Small intestine (tissue), 7 donors: ENCODE data around the gene ZNF787. TPM values are rescaled to one million over a fixed set of nuclear protein-coding genes. Genes with fewer than 3 reads are reported as not detected.
A peak's percentile ranks its signal among the peaks of the same experiment; 100 is the strongest.
"Not testable (repeated sequence)": the region's sequence is repeated elsewhere in the genome, so short reads cannot be mapped to it uniquely, and the experiment has no call there.

ENCODE experiments used
- DNase-seq, 2 donors: peaks; one replicate each; pipeline versions ENCODE4 v3.0.0 to v3.0.0-alpha.2; 2013
- FAIRE-seq: peaks from 2 replicates; lab custom pipeline; 2012; peaks lifted over from hg19 to GRCh38; lab: Jason Lieb, UNC
- H3K27ac ChIP-seq, 3 donors: one replicate each; pipeline ENCODE4 v1.5.1; 2013; ENCODE audit warnings: low read length in 2 of 3, mild to moderate bottlenecking in 2 of 3, control low read depth in 1 of 3, inconsistent platforms in 1 of 3, low read depth in 1 of 3, moderate library complexity in 1 of 3
- H3K27me3 ChIP-seq, 3 donors: one replicate each; pipeline ENCODE4 v1.6.1; 2013; ENCODE audit warnings: low read length in 3 of 3, inconsistent platforms in 1 of 3; ENCODE audit not compliant: control insufficient read depth in 3 of 3, insufficient read depth in 3 of 3
- H3K36me3 ChIP-seq, 3 donors: one replicate each; pipeline ENCODE4 v1.6.1; 2013; ENCODE audit warnings: low read length in 3 of 3, inconsistent platforms in 1 of 3, low read depth in 1 of 3, mild to moderate bottlenecking in 1 of 3, moderate library complexity in 1 of 3; ENCODE audit not compliant: control insufficient read depth in 3 of 3, insufficient read depth in 2 of 3
- H3K4me1 ChIP-seq, 3 donors: one replicate each; pipeline ENCODE4 v1.6.1; 2013; ENCODE audit warnings: low read length in 2 of 3, inconsistent platforms in 1 of 3, low read depth in 1 of 3, mild to moderate bottlenecking in 1 of 3, moderate library complexity in 1 of 3; ENCODE audit not compliant: control insufficient read depth in 3 of 3, insufficient read depth in 2 of 3
- H3K4me3 ChIP-seq, 3 donors: one replicate each; pipeline ENCODE4 v1.5.1; 2013; ENCODE audit warnings: low read length in 3 of 3, control low read depth in 1 of 3, inconsistent platforms in 1 of 3, low read depth in 1 of 3, mild to moderate bottlenecking in 1 of 3, moderate library complexity in 1 of 3
- H3K9me3 ChIP-seq, 2 donors: one replicate each; pipeline ENCODE4 v1.6.1; 2013; ENCODE audit warnings: low read depth in 1 of 2, low read length in 1 of 2; ENCODE audit not compliant: control insufficient read depth in 2 of 2, insufficient read depth in 1 of 2
- WGBS, 3 donors: extraction: QIAGEN DNeasy Blood & Tissue Kit; methylation state at CpG; one replicate each; pipeline ENCODE4 v1.1.7; 2013; 5-methylcytosine and 5-hydroxymethylcytosine counted together
- polyA plus RNA-seq, 4 donors: library from polyadenylated mRNA; stranded (reverse) in 3 of 4; unstranded in 1 of 4; fragments of 200-250 nt in 3 of 4; fragments of 120-200 nt in 1 of 4; gene quantifications; one replicate each; pipeline versions ENCODE4 v1.2.1 to v1.2.3, GENCODE V29; 2013
- donor health status: healthy with polysubstance abuse.
- donor health status: control.
- donor health status: control.
- donor health status: Bipolar disorder and iron deficiency.
- donor health status: healthy.

Gene ZNF787
- polyA plus RNA-seq, 4 donors: 29.9 to 34.9 (median 31.8) TPM

DNA sequence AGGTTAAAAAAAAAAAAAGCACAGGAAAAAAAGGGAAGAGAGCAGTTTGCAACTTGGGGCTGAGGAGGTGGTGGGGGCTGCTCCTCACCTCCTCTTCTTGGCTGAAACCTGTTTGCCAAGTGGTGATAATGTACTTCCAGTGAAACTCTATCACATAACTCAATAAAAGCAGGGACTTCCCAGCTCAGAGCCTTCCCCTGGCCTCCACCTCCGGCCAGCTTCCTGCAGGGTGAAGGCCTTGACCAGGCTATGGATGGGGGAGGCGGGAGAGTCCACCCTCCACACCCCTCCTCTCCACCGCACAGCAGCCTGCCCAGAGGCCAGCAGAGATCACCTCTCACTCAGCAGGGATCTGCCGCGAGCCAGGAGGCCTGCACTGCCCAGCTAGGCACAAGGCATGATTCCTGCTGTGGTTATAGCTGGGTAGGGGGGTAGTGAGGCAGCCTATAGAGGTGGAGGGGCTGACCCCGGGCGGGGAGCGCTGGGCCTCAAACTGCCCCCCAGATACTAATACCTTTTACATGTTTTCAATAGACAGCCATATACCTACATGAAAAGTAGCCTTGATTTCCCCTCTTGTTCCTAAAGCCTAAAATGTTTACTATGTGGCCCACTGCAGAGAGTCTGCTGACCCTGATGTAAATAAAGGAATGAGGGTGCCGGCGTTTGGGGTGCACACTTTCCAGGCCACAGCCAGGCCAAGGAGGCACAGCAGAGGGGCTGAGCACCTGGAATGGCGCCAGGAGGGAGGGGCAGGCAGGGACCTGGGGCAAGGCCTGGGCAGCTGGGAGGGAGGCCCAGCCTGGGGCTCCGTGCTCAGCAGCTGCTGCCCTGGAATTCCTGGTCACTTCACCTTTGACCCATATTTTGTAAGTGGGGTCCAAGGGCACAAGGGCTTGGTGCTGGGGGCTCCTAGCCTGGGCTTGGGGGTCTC, 10.3 kb downstream of the ZNF787 start:
- Histone ChIP-seq H3K36me3 (peaks cover 0 to 58% (median 2%) of the 10 kb centered on the region in 3 donors), H3K27me3 (no peaks in the 10 kb centered on the region), H3K27ac (peak overlapping the region; percentile 34 to 91 (median 69)), H3K4me1 (peaks cover 5 to 50% (median 32%) of the 10 kb centered on the region in 3 donors), H3K9me3 (no peaks in the 10 kb centered on the region), H3K4me3 (peak overlapping the region in 1 of 3 donors; percentile 7)
- no peak for FAIRE-seq
- WGBS, 3 donors: 27 to 35% (median 30%) methylated on average over 12 of the region's 12 CpGs
- DNase-seq: peak; percentile 15 to 86

DNA sequence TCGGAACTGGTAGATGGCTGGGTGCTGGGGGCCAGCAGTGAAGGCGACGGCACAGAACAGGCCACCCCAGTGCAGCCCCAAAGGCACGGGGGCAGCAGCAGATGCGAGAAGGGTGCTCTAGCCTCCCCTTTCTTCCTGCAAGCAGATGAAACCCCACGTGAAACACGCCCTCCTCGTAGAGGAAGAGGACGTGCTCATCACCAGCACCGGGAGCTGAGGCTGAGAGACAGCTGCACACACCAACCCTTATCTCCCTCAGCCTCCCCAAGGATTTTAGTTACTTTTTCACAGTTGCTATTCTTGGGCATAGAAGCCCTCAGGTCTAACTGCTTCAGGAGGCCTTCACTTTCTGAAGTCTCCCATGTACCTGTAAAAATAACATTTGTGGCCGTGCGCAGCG, 11.9 kb downstream of the ZNF787 start:
- no peak for FAIRE-seq
- peaks cover 0 to 48% (median 2%) of the 10 kb centered on the region in 3 donors for H3K36me3 ChIP-seq
- H3K4me3 ChIP-seq: no peak overlapping the region
- H3K27ac ChIP-seq: no peak overlapping the region
- H3K9me3 ChIP-seq: no peaks in the 10 kb centered on the region
- H3K27me3 ChIP-seq: no peaks in the 10 kb centered on the region
- peaks cover 5 to 55% (median 38%) of the 10 kb centered on the region in 3 donors for H3K4me1 ChIP-seq
- WGBS, 3 donors: 48 to 59% (median 49%) methylated on average over 13 of the region's 13 CpGs
- DNase-seq: no peak

- 44 to 47% (median 47%) methylated on average over 24 of the region's 24 CpGs for WGBS, 3 donors
- H3K27me3 ChIP-seq: no peaks in the 10 kb centered on the region
- H3K4me3 ChIP-seq: no peak overlapping the region
- DNase-seq: no peak
- H3K4me1 ChIP-seq: peaks cover 5 to 55% (median 38%) of the 10 kb centered on the region in 3 donors
- no peaks in the 10 kb centered on the region for H3K9me3 ChIP-seq
- H3K27ac ChIP-seq: no peak overlapping the region
- no peak for FAIRE-seq
- peaks cover 0 to 47% (median 2%) of the 10 kb centered on the region in 3 donors for H3K36me3 ChIP-seq
Measured at GRCh38 chr19:56108447-56109195, 12.5 kb downstream of the ZNF787 start.

DNA sequence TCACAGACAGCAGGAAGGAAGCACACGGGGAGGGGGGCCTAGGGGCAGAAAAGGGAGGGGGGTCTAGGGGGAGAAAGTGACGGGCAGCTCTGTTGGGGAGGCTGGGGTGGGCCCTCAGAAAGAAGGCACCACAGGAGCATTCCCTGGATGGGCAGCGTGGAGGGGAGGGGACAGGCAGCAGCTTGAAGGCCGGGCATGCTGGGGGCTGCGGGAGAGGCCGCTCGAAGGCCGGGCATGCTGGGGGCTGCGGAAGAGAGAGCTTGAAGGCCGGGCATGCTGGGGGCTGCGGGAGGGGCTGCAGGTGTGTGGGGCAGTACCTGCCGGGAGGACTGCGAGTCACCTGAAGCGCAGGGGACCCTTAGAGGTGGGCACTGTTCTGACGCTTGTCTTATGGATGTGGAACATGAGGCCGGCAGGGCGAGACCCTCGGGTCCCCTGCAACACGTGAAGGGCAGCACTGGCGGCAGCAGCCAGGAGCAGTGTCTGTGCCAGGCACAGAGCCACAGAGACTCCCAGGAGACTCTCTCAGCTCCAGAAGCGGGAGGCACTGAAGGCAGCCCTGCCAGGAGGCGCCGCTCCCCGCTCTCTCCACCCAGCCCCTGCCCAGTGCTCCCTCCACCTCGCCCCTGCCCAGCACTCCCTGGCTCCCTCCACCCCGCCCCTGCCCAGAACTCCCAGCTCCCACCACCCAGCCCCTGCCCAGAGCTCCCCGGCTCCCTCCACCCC, 13.3 kb downstream of the ZNF787 start:
- Histone ChIP-seq H3K36me3 (peaks cover 2 to 50% (median 4%) of the 10 kb centered on the region in 3 donors), H3K27ac (no peak overlapping the region), H3K9me3 (no peaks in the 10 kb centered on the region), H3K4me3 (no peak overlapping the region), H3K4me1 (peaks cover 4 to 47% (median 31%) of the 10 kb centered on the region in 3 donors), H3K27me3 (no peaks in the 10 kb centered on the region)
- 66 to 76% (median 74%) methylated on average over 16 to 27 of the region's 27 CpGs for WGBS, 3 donors
- FAIRE-seq: no peak
- DNase-seq: no peak

DNA sequence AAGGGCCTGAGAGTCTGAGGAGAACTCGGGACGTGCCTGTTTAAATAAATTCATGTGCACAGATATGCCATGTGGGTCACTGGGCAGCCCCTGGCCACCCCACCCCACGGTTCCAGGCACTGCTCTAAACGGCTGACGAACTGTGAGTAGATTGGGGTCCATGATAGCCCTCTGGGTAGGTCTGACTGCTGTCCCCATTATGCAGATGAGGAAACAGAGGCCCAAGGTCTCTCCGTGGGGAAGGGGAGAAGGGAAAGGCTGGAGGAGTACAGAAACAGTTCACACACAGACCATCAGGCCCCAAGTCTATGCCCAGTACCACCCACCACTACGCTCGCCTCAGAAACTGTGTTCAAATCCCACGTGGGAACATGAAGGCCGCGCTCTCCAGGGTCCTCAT, 14.1 kb downstream of the ZNF787 start:
- FAIRE-seq (no peak), DNase-seq (no peak)
- no peak overlapping the region for H3K4me3 ChIP-seq
- peaks cover 3 to 53% (median 7%) of the 10 kb centered on the region in 3 donors for H3K36me3 ChIP-seq
- no peak overlapping the region for H3K27ac ChIP-seq
- H3K27me3 ChIP-seq: no peaks in the 10 kb centered on the region
- H3K9me3 ChIP-seq: no peaks in the 10 kb centered on the region
- peaks cover 1 to 39% (median 24%) of the 10 kb centered on the region in 3 donors for H3K4me1 ChIP-seq
- 82 to 88% (median 83%) methylated on average over 11 of the region's 11 CpGs for WGBS, 3 donors

- FAIRE-seq (no peak), DNase-seq (peak in 1 of 2 donors; percentile 20)
- WGBS, 3 donors: 65 to 85% (median 73%) methylated on average over 27 of the region's 27 CpGs
- no peaks in the 10 kb centered on the region for H3K27me3 ChIP-seq
- peaks cover 6 to 53% (median 7%) of the 10 kb centered on the region in 3 donors for H3K36me3 ChIP-seq
- H3K4me1 ChIP-seq: peaks cover 1 to 33% (median 21%) of the 10 kb centered on the region in 3 donors
- H3K9me3 ChIP-seq: no peaks in the 10 kb centered on the region
- H3K27ac ChIP-seq: no peak overlapping the region
- H3K4me3 ChIP-seq: no peak overlapping the region
Measured at GRCh38 chr19:56106397-56106849, 14.7 kb downstream of the ZNF787 start.

DNA sequence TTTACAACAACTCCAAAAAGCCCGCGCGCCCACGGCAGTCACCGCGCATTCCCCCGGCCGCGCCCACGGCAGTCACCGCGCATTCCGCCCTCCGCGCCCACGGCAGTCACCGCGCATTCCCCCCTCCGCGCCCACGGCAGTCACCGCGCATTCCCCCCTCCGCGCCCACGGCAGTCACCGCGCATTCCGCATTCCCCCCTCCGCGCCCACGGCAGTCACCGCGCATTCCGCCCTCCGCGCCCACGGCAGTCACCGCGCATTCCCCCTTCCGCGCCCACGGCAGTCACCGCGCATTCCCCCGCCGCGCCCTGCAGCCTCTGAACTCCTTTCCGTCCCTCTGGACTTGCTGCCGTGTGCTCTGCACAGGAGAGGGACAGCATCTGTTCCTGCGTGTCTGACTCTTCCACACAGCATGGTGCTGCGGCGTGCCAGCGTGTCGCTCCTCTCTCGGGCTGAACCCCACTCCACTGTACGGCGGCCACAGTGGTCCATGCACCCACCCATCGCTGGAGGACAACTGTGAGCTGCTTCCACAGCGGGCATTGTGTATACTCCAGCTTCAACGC, 15.2 kb downstream of the ZNF787 start:
- not testable (repeated sequence) for H3K27ac ChIP-seq, H3K4me3 ChIP-seq, H3K27me3 ChIP-seq, DNase-seq, FAIRE-seq, H3K9me3 ChIP-seq
- Histone ChIP-seq H3K4me1 (peaks cover 1 to 28% (median 16%) of the 10 kb centered on the region in 3 donors), H3K36me3 (peaks cover 7 to 52% (median 9%) of the 10 kb centered on the region in 3 donors)
- WGBS, 3 donors: 72 to 95% (median 75%) methylated on average over 57 to 61 of the region's 61 CpGs
